ENCODE data around the gene TTPAL. TPM values are rescaled to one million over a fixed set of nuclear protein-coding genes. Genes with fewer than 3 reads are reported as not detected.

Gene TTPAL
- total and polyA plus RNA-seq, 2 of the 4 experiments (the other 2 are of a cell fraction), result 8.2 to 18.1 TPM

- dilution Hi-C loops (cut with HindIII; ENCODE audit: low sequenced_read_pairs, unreplicated experiment) (no loop called here), intact Hi-C loops (cut with micrococcal nuclease) (no loop called here), in situ Hi-C loops (cut with MboI; ENCODE audit: low sequenced_read_pairs) (no loop called here)
- Histone ChIP-seq H3K27me3 (ENCODE audit: control insufficient read depth, insufficient read depth, low read length) (no peaks in the 10 kb centered on the region), H3K4me3 (ENCODE audit: insufficient read depth, low read depth, low read length) (no peak overlapping the region), H3K9ac (ENCODE audit: low read depth, low read length) (no peak overlapping the region), H3K4me2 (ENCODE audit: low read depth, low read length) (no peak overlapping the region), H3K9me3 (ENCODE audit: control insufficient read depth, insufficient read depth, low read length) (no peaks in the 10 kb centered on the region), H4K5ac (ENCODE audit: low read depth, low read length) (no peak overlapping the region), H2AK9ac (replicated peaks; ENCODE audit: low read depth, low read length, poor library complexity) (no peak overlapping the region), H2BK120ac (ENCODE audit: low read depth, low read length) (no peak overlapping the region), H2AFZ (replicated peaks; ENCODE audit: low read length, poor library complexity) (no peak overlapping the region), H2BK20ac (ENCODE audit: low read depth, low read length) (no peak overlapping the region), H3K4me1 (ENCODE audit: control insufficient read depth, insufficient read depth, low read length) (no peaks in the 10 kb centered on the region), H3K79me1 (ENCODE audit: low read depth in 1 of 2, low read length in 2 of 2) (peaks cover 18 to 54% of the 10 kb centered on the region in 2 experiments), H3K56ac (ENCODE audit: extremely low read depth, insufficient read depth, low read length) (no peak overlapping the region), H3K9me1 (ENCODE audit: insufficient read depth, low read length) (peaks cover 3% of the 10 kb centered on the region; the same call in 1 of the 2 replicates), H3K14ac (replicated peaks; ENCODE audit: low read depth, low read length) (no peak overlapping the region), H4K91ac (ENCODE audit: insufficient read depth, low read depth, low read length) (no peak overlapping the region), H2BK5ac (ENCODE audit: low read depth, low read length, poor library complexity, severe bottlenecking) (no peak overlapping the region), H2BK15ac (ENCODE audit: low read depth, low read length) (no peak overlapping the region), H3K23ac (ENCODE audit: low read depth, low read length) (no peak overlapping the region), H4K8ac (ENCODE audit: low read depth in 2 of 2, low read length in 2 of 2) (no peak overlapping the region), H3K4ac (ENCODE audit: low read depth, low read length) (no peak overlapping the region), H2AK5ac (ENCODE audit: low read depth, low read length) (no peak overlapping the region), H3K18ac (ENCODE audit: low read depth, low read length) (no peak overlapping the region), H4K20me1 (ENCODE audit: insufficient read depth, low read length) (peaks cover 21% of the 10 kb centered on the region), H3K36me3 (ENCODE audit: control insufficient read depth, insufficient read depth, low read length) (peaks cover 46% of the 10 kb centered on the region), H3K27ac (ENCODE audit: insufficient read depth, low read length) (no peak overlapping the region)
- ChIA-PET CTCF (interaction anchor here (0.7 kb wide), 1 partner anchor 223 kb away, joined by 3 read pairs; no protein-coding TSS in a partner anchor), POLR2A (ENCODE audit: unreplicated experiment) (no interaction called here)
- ATAC-seq (ENCODE audit: low read depth) (no peak), DNase-seq (no peak)
- BruUV-seq (replicated peaks), result no TSS peak
- no peak for TF ChIP-seq CHD1 (IDR thresholded peaks at IDR 0.05; ENCODE audit: low read depth, low read length)
- TF ChIP-seq SMC3 (IDR thresholded peaks at IDR 0.05; ENCODE audit: low read depth, low read length), result no peak
- TF ChIP-seq MAFK (IDR thresholded peaks at IDR 0.05; ENCODE audit: low read depth, low read length), result no peak
- TF ChIP-seq RFX5 (IDR thresholded peaks at IDR 0.05; ENCODE audit: low read depth, low read length), result no peak
- TF ChIP-seq RAD21 (IDR thresholded peaks at IDR 0.05; ENCODE audit: low read length), result no peak
- no peak for TF ChIP-seq CEBPB (IDR thresholded peaks at IDR 0.05; ENCODE audit: low read depth, low read length)
- TF ChIP-seq NFE2L2 (IDR thresholded peaks at IDR 0.05; ENCODE audit: low read depth, low read length), result no peak
- no peak for TF ChIP-seq POLR2A (IDR thresholded peaks at IDR 0.05; ENCODE audit: low read depth, low read length)
- no peak for TF ChIP-seq ELK1 (IDR thresholded peaks at IDR 0.05; ENCODE audit: borderline replicate concordance, low read depth, low read length)
- WGBS, 2 experiments (ENCODE audit: extremely low coverage in 2 of 2, insufficient read length in 1 of 2), result no CpG with 5 or more reads among the region's 4 CpGs
Observed at GRCh38 chr20:44509762-44510161, 34.1 kb downstream of the TTPAL start.

Data from IMR-90 (cell line).